Kidney epithelial cell (primary cell): ENCODE results near the gene LPIN1. TPM values are rescaled to one million over a fixed set of nuclear protein-coding genes. Genes with fewer than 3 reads are reported as not detected.

Experiments
- DNase-seq: peaks from one replicate; pipeline ENCODE4 v3.0.0-alpha.2; 2010; ENCODE audit warnings: low read depth
- H3K27me3 ChIP-seq: 2 replicates; pipeline ENCODE4 v1.6.0; 2011; ENCODE audit warnings: low read length; ENCODE audit not compliant: control insufficient read depth, insufficient read depth
- H3K36me3 ChIP-seq: 2 replicates; pipeline ENCODE4 v1.5.1; 2011; ENCODE audit warnings: low read length; ENCODE audit not compliant: control insufficient read depth, insufficient read depth
- H3K4me3 ChIP-seq: 2 replicates; pipeline ENCODE4 v1.5.1; 2011; ENCODE audit warnings: low read depth, mild to moderate bottlenecking, control low read depth, low read length
- total RNA-seq: library from RNA; depleted of rRNA; stranded (reverse); fragments of >200 nt; gene quantifications from 2 replicates; pipeline ENCODE4 v1.2.3, GENCODE V29; 2015
- TF ChIP-seq, protein P1 (sequence below): IDR thresholded peaks from 2 replicates; pipeline ENCODE4 v1.5.1; 2011; ENCODE audit warnings: mild to moderate bottlenecking, moderate library complexity, low read length, control low read depth, inconsistent platforms; ENCODE audit not compliant: insufficient read depth, poor library complexity, severe bottlenecking

The LPIN1 gene
- total RNA-seq, 1 donor from 2014 or later, result 23.6 TPM

DNA sequence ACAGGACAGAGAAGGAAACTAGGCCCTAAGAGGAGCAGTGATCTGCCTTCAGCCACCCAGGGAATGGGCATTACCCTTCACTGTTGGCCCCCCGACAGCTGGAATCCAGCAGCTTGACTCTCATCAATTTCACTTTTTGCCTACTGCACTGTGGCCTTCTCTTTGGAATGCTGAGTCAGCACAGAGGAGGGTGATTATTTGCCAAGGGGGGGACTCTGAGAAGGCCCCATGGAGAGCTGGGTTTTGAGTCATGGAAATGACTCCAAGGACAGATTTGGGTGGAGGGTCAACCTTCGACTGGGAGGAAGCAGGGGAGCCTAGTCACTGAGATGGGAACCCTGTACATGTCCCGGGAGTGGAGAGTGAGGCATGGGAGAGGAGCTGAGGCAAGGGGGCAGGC lies 38.3 kb upstream of the LPIN1 start:
- Histone ChIP-seq H3K36me3 (no peaks in the 10 kb centered on the region), H3K27me3 (no peaks in the 10 kb centered on the region), H3K4me3 (no peak overlapping the region)
- TF ChIP-seq, protein P1, sequence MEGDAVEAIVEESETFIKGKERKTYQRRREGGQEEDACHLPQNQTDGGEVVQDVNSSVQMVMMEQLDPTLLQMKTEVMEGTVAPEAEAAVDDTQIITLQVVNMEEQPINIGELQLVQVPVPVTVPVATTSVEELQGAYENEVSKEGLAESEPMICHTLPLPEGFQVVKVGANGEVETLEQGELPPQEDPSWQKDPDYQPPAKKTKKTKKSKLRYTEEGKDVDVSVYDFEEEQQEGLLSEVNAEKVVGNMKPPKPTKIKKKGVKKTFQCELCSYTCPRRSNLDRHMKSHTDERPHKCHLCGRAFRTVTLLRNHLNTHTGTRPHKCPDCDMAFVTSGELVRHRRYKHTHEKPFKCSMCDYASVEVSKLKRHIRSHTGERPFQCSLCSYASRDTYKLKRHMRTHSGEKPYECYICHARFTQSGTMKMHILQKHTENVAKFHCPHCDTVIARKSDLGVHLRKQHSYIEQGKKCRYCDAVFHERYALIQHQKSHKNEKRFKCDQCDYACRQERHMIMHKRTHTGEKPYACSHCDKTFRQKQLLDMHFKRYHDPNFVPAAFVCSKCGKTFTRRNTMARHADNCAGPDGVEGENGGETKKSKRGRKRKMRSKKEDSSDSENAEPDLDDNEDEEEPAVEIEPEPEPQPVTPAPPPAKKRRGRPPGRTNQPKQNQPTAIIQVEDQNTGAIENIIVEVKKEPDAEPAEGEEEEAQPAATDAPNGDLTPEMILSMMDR, result no peak
- no peak for DNase-seq

DNA sequence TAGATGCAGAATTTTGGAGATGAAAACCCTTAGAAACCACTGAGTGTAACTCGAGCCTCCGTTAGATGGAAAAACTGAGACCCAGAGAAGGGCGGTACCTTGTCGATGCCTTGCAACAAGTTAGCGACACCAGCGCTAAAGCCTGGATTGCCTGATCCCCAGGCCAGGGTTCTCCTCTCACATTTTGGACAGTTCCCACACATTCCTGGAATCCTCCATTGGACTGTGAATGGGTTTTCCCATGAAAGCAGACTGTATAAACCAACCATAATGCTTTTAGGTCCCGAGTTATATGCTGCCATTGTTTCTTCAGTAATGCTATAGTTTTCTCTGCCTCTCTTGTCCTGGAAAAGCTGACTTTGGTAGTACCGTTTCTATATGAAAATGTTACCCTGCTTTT lies 37.1 kb upstream of the LPIN1 start:
- H3K4me3 ChIP-seq, result no peak overlapping the region
- no peak for DNase-seq
- H3K36me3 ChIP-seq, result no peaks in the 10 kb centered on the region
- H3K27me3 ChIP-seq, result no peaks in the 10 kb centered on the region
- TF ChIP-seq, protein P1, result no peak

DNA sequence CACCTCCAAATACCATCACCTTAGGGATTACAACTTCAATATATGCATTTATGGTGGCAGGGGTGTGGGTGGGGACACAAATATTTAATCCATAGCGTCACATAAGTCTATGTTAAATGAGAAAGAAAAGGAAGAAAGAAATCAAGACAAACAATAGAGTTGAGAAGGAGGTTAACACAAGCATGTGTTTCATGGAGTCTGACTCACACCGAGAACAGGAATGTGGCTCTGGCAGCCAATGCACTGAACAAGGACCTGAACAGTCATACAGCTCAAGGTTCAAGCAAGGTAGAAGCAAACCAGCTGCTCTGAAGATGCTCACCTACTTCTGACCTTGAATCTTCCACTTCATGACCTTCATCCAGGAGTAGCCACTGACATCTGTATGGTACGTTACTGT lies 36.2 kb upstream of the LPIN1 start:
- TF ChIP-seq, protein P1, result no peak
- Histone ChIP-seq H3K27me3 (no peaks in the 10 kb centered on the region), H3K4me3 (no peak overlapping the region), H3K36me3 (no peaks in the 10 kb centered on the region)
- no peak for DNase-seq

DNA sequence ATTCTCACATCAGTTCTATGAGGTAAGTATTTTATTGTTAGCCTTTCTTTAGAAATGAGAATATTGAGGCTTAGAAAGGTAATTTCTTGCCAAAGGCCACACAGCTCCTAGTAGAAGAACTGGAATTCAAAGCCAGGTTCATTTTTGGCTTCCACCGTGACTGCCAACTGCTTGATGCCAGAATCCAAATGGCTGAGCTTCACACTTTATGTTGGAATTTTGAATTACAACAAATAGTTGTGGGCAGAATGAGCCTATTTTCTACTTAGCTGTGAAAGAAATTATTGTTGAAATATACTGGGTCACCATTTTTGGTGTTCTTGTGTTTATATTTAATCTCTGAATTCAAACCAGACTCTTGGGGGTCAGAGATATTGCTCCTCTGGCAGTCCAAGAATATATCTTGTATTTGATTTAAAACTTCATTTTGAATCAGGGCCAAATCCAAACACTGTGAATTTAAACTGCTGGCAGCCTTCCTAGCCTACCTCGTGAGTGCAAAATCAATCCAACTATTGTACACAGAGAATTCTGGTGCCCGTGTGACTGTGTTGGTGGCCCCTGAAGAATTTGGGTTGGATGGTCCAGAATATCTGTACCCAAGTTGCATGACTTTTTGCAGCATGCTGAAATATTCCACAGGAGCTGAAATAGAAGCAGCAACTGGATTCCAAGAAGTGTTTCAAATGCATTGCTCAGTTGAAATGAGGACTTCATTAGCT lies 35.6 kb upstream of the LPIN1 start:
- DNase-seq, result no peak
- TF ChIP-seq, protein P1, result no peak

DNA sequence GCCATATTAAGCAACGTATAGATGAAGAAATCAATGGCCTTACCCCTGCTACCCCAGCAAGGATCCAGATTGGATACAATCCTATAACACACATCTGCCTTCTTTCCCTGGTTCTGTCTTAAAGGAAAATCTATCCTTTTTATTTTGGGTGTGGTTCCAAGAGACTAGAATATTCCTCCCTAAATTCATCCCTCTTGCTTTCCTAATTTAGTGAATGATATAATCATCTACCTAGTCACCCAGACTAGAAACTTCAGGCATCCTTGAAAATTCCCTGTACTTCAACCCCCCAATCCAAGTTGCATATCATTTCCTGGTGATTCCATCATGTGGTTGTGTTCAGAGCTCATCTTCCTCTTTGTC lies 35.1 kb upstream of the LPIN1 start:
- DNase-seq, result no peak
- no peak overlapping the region for H3K4me3 ChIP-seq
- H3K36me3 ChIP-seq, result no peaks in the 10 kb centered on the region
- TF ChIP-seq, protein P1, result no peak
- H3K27me3 ChIP-seq, result no peaks in the 10 kb centered on the region

More for the DNA sequence above, 35.6 kb upstream of the LPIN1 start:
- Histone ChIP-seq H3K4me3 (no peak overlapping the region), H3K36me3 (no peaks in the 10 kb centered on the region), H3K27me3 (no peaks in the 10 kb centered on the region)

DNA sequence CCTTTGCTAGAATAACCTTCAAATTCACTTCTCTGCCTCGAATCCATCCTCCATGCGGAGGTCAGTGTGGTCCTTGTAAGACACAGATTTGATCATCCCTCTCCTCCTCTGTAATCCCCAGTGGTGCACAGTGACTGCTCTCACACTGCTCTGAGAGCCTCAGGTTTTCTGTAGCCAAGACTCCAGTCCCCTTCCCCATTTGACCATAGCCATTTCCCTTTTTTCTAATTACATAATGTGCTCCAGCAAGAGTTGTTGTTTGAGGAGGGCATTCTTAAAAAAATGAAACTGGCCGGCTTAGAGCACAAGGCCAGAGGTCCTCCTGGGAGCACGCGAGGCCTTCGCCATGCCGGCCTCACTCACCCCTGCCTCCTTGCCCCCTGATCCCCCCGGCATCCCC lies 34.7 kb upstream of the LPIN1 start:
- H3K36me3 ChIP-seq, result no peaks in the 10 kb centered on the region
- no peak for DNase-seq
- H3K4me3 ChIP-seq, result no peak overlapping the region
- H3K27me3 ChIP-seq, result no peaks in the 10 kb centered on the region
- TF ChIP-seq, protein P1, result no peak
